AG09319 (cell line): ENCODE measurements around the gene FLAD1.

ENCODE experiments used
- DNase-seq: peaks from one replicate; pipeline ENCODE4 v3.0.0-alpha.2; 2010; ENCODE audit warnings: low read depth; ENCODE audit errors: extremely low read depth
- TF ChIP-seq, protein P1 (sequence below): IDR thresholded peaks from 2 replicates; pipeline ENCODE4 v1.5.1; 2011; ENCODE audit warnings: low read depth, mild to moderate bottlenecking, inconsistent platforms, low read length, moderate library complexity

Gene FLAD1

DNA sequence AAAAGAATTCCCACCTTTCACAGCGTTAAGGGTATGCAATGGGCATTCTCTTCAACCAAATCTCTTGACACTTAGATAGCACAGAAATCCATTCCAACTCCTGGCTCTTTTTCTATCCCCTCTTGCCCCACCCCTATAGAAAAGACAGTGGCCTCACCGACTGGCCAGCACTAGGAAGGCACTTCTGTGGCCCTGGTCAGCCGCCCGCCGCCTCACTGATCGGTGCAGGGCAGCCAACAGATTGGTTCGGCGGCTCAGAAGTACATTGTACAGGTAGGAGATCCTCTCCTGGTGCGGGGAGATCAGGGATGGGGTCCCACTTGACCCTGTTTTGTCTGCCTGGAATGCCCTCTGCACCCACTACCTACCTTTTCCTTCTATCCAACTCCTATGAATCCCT is 41.2 kb downstream of the FLAD1 start:
- TF ChIP-seq, protein P1, sequence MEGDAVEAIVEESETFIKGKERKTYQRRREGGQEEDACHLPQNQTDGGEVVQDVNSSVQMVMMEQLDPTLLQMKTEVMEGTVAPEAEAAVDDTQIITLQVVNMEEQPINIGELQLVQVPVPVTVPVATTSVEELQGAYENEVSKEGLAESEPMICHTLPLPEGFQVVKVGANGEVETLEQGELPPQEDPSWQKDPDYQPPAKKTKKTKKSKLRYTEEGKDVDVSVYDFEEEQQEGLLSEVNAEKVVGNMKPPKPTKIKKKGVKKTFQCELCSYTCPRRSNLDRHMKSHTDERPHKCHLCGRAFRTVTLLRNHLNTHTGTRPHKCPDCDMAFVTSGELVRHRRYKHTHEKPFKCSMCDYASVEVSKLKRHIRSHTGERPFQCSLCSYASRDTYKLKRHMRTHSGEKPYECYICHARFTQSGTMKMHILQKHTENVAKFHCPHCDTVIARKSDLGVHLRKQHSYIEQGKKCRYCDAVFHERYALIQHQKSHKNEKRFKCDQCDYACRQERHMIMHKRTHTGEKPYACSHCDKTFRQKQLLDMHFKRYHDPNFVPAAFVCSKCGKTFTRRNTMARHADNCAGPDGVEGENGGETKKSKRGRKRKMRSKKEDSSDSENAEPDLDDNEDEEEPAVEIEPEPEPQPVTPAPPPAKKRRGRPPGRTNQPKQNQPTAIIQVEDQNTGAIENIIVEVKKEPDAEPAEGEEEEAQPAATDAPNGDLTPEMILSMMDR = no peak
- DNase-seq = no peak

GRCh38 chr1:155026154-155026553 is 43.0 kb downstream of the FLAD1 start:
- TF ChIP-seq, protein P1 = no peak
- no peak for DNase-seq

DNA sequence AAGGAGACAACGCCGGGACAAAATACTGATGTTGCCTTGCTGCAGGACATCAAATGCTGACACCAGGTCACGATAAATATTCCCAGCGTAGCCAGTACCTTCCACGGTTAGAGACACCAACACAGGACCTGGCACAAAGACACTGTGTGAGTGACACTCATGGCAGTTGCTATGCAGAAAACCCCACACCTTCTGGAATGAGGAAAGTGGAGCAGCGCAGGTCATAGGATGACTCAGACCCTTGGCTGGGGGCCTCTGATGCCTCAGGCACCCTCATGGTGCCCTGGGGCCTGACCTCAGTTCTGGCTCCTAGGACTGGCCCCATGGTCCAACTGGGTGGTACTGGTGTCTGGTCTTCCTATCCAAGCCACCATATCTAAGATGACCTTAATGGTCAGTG is 43.4 kb downstream of the FLAD1 start:
- TF ChIP-seq, protein P1 = no peak
- no peak for DNase-seq

GRCh38 chr1:155029513-155030242 is 46.5 kb downstream of the FLAD1 start:
- TF ChIP-seq, protein P1 = no peak

GRCh38 chr1:155030243-155030795 is 47.2 kb downstream of the FLAD1 start:
- DNase-seq = no peak
- TF ChIP-seq, protein P1 = no peak

More at GRCh38 chr1:155029513-155030242, 46.5 kb downstream of the FLAD1 start:
- no peak for DNase-seq

- TF ChIP-seq, protein P1 = no peak
- no peak for DNase-seq
Observed at GRCh38 chr1:155030899-155031298, 47.8 kb downstream of the FLAD1 start.

- no peak for DNase-seq
- TF ChIP-seq, protein P1 = no peak
Observed at GRCh38 chr1:155032886-155033285, 49.7 kb downstream of the FLAD1 start.
